Measurements from ENCODE around the gene AOPEP. TPM values are rescaled to one million over a fixed set of nuclear protein-coding genes. Genes with fewer than 3 reads are reported as not detected.

The AOPEP gene
- polyA plus RNA-seq, 1 of the 3 experiments (the other 2 are of a cell fraction) = 54.6 TPM

GRCh38 chr9:95060916-95061315, 334.4 kb downstream of the AOPEP start:
- Histone ChIP-seq H3K9ac (no peak overlapping the region), H4K20me1 (ENCODE audit: insufficient read depth) (peaks cover 66% of the 10 kb centered on the region), H3K9me2 (no peaks in the 10 kb centered on the region), H3K36me3 (replicated peaks in 1 of 2; ENCODE audit: control insufficient read depth in 1 of 2, insufficient read depth in 2 of 2, low read length in 1 of 2) (peaks cover 28 to 77% of the 10 kb centered on the region in 2 experiments), H3K4me3 (ENCODE audit: low read depth in 2 of 2, low read length in 1 of 2) (no peak overlapping the region), H3K9me3 (no peaks in the 10 kb centered on the region), H3F3A (replicated peaks; ENCODE audit: insufficient read depth) (peaks cover 4% of the 10 kb centered on the region), H2AFZ (ENCODE audit: low read depth) (no peak overlapping the region), H3K27ac (ENCODE audit: low read depth in 2 of 2, low read length in 1 of 2) (peak overlapping the region in 1 of 2 experiments; percentile 47; a peak in 2 of 4 replicates), H3K79me2 (ENCODE audit: insufficient read depth) (peaks cover 98% of the 10 kb centered on the region), H3K27me3 (ENCODE audit: insufficient read depth) (no peaks in the 10 kb centered on the region), H3K4me2 (no peak overlapping the region), H3K4me1 (ENCODE audit: control insufficient read depth in 1 of 2, insufficient read depth in 2 of 2, low read depth in 1 of 2, low read length in 1 of 2) (peaks cover 43 to 70% of the 10 kb centered on the region in 2 experiments; a peak in 3 of 4 replicates)
- CTCF ChIA-PET = interaction anchor here (2.1 kb wide), 1 partner anchor 36 kb away, joined by 5 read pairs; no protein-coding TSS in a partner anchor
- WGBS (ENCODE audit: low lambda C conversion rate) = 90% methylated on average over 2 of the region's 2 CpGs
- DNase-seq = no peak
- no peak for TF ChIP-seq ELF1 (IDR thresholded peaks at IDR 0.05)
- POLR2A ChIA-PET = interaction anchor here (0.6 kb wide), 1 partner anchor 31 kb away, joined by 3 read pairs; no protein-coding TSS in a partner anchor

GRCh38 chr9:95061916-95062595, 335.6 kb downstream of the AOPEP start:
- Histone ChIP-seq H3K9ac (no peak overlapping the region), H3K27ac (ENCODE audit: low read depth in 2 of 2, low read length in 1 of 2) (peak overlapping the region in 1 of 2 experiments; percentile 34; a peak in 1 of 4 replicates), H3K27me3 (ENCODE audit: insufficient read depth) (no peaks in the 10 kb centered on the region), H3K79me2 (ENCODE audit: insufficient read depth) (peaks cover 98% of the 10 kb centered on the region), H3K4me2 (no peak overlapping the region), H3K4me1 (ENCODE audit: control insufficient read depth in 1 of 2, insufficient read depth in 2 of 2, low read depth in 1 of 2, low read length in 1 of 2) (peaks cover 31 to 64% of the 10 kb centered on the region in 2 experiments; a peak in 3 of 4 replicates), H3F3A (replicated peaks; ENCODE audit: insufficient read depth) (peaks cover 4% of the 10 kb centered on the region), H4K20me1 (ENCODE audit: insufficient read depth) (peaks cover 66% of the 10 kb centered on the region), H2AFZ (ENCODE audit: low read depth) (no peak overlapping the region), H3K9me3 (no peaks in the 10 kb centered on the region), H3K9me2 (no peaks in the 10 kb centered on the region), H3K4me3 (ENCODE audit: low read depth in 2 of 2, low read length in 1 of 2) (no peak overlapping the region), H3K36me3 (replicated peaks in 1 of 2; ENCODE audit: control insufficient read depth in 1 of 2, insufficient read depth in 2 of 2, low read length in 1 of 2) (peaks cover 36 to 81% of the 10 kb centered on the region in 2 experiments)
- CTCF ChIA-PET = interaction anchor here (0.7 to 1.3 kb wide), 3 partner anchors 9 to 66 kb away, joined by 3 to 4 read pairs (median 3); no protein-coding TSS in a partner anchor
- 95% methylated on average over 12 of the region's 13 CpGs for WGBS (ENCODE audit: low lambda C conversion rate)
- DNase-seq = no peak
- TF ChIP-seq MXI1 (IDR thresholded peaks at IDR 0.05; ENCODE audit: low read depth, low read length) (no peak), PBX3 (IDR thresholded peaks at IDR 0.05) (no peak), ELF1 (IDR thresholded peaks at IDR 0.05) (no peak), REST (IDR thresholded peaks at IDR 0.05; ENCODE audit: low read depth, low read length) (no peak), MAX (IDR thresholded peaks at IDR 0.05; ENCODE audit: low read depth) (no peak), TEAD4 (IDR thresholded peaks at IDR 0.05; ENCODE audit: borderline replicate concordance, insufficient read depth) (no peak), TCF12 (IDR thresholded peaks at IDR 0.05) (no peak), USF2 (IDR thresholded peaks at IDR 0.05; ENCODE audit: borderline replicate concordance, low read depth, low read length) (no peak), SMC3 (IDR thresholded peaks at IDR 0.05; ENCODE audit: low read depth, low read length) (no peak), EZH2phosphoT487 (IDR thresholded peaks at IDR 0.05; ENCODE audit: borderline replicate concordance, low read depth) (no peak), GABPA (IDR thresholded peaks at IDR 0.05; ENCODE audit: low read depth) (no peak), SIN3A (IDR thresholded peaks at IDR 0.05; ENCODE audit: borderline replicate concordance, low read depth, low read length) (no peak), USF1 (IDR thresholded peaks at IDR 0.05; ENCODE audit: borderline replicate concordance, low read depth) (no peak), TAF1 (IDR thresholded peaks at IDR 0.05; ENCODE audit: borderline replicate concordance, low read depth, low read length) (no peak)
- POLR2A ChIA-PET = no interaction called here
